Measurements from ENCODE around the gene GPC6.
A peak's percentile ranks its signal among the peaks of the same experiment; 100 is the strongest.

GPC6 gene

DNA sequence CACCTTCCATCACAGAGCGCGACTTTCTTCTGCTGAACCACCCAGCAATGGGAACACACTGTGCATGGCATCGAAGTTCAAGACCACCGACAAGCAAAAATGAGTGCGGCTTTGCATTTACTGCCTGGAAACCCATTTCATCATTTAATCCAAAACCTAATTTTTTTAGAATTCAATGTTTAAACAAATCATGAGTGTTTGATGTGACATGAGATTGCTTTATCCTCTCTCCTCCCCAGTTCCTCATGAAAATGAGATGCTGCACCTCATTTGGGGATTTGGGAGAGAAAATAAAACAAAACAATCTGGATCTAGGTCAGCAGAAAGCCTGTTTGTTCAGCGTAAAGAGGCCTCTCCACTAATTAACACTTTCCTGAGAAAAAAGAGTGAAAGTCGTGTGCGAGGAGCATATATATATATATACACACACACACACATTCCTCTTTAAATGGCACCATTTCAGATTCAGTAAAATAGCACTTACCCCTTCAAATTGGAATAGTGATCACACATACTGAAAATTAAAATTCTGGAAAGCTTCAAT, 1126.6 kb downstream of the GPC6 start:
- DNase-seq: no peak
- ChIA-PET CTCF (interaction anchor here (3.2 kb wide), 1 partner anchor 8 kb away, joined by 10 read pairs; no protein-coding TSS in a partner anchor), POLR2A (no interaction called here)

DNA sequence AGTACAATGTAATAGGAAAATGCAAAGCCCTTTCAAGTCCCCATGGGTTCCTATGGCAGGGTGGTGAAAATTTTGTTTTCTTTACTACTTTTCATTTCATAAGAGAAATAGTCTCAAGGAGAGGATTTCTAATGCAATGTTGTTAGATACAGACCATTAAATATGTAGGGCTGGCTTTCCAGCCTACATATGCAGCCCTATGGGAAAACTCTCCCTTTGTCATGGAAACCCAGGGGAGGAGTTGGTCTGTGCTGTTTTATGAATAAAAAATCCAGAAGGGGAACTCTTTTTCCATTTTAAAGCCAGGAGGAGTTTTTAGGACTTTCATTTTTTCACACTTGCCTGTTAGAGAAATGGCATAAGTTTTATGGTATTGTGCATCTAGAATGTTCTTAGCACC, 1133.3 kb downstream of the GPC6 start:
- H3K4me1 ChIP-seq (ENCODE audit: control extremely low read depth in 1 of 4, control insufficient read depth in 4 of 4, insufficient read depth in 4 of 4, low read length in 3 of 4): no peaks in the 10 kb centered on the region
- no peak overlapping the region for H3K27ac ChIP-seq (ENCODE audit: insufficient read depth in 1 of 2, low read depth in 1 of 2, low read length in 2 of 2, poor library complexity in 1 of 2, severe bottlenecking in 2 of 2)
- DNase-seq: no peak
- no peaks in the 10 kb centered on the region for H3K36me3 ChIP-seq (ENCODE audit: control insufficient read depth in 4 of 4, insufficient read depth in 4 of 4, low read length in 3 of 4)
- ChIA-PET POLR2A (interaction anchor here (0.6 kb wide), 1 partner anchor 189 kb away, joined by 3 read pairs; no protein-coding TSS in a partner anchor), CTCF (no interaction called here)
- H3K4me3 ChIP-seq (ENCODE audit: control insufficient read depth in 1 of 7, extremely low read depth in 1 of 7, insufficient read depth in 4 of 7, low read depth in 2 of 7, low read length in 6 of 7): no peak overlapping the region
- no peaks in the 10 kb centered on the region for H3K9me3 ChIP-seq (ENCODE audit: control extremely low read depth in 1 of 5, control insufficient read depth in 4 of 5, insufficient read depth in 2 of 5, low read depth in 1 of 5, low read length in 4 of 5)
- no peaks in the 10 kb centered on the region for H3K27me3 ChIP-seq (replicated peaks in 2 of 5; ENCODE audit: control insufficient read depth in 4 of 5, insufficient read depth in 5 of 5, low read length in 4 of 5)

More for the DNA sequence above, 1126.6 kb downstream of the GPC6 start:
- Histone ChIP-seq H3K4me3 (ENCODE audit: control insufficient read depth in 1 of 7, extremely low read depth in 1 of 7, insufficient read depth in 4 of 7, low read depth in 2 of 7, low read length in 6 of 7) (no peak overlapping the region), H3K27ac (ENCODE audit: insufficient read depth in 1 of 2, low read depth in 1 of 2, low read length in 2 of 2, poor library complexity in 1 of 2, severe bottlenecking in 2 of 2) (no peak overlapping the region), H3K4me1 (ENCODE audit: control extremely low read depth in 1 of 4, control insufficient read depth in 4 of 4, insufficient read depth in 4 of 4, low read length in 3 of 4) (no peaks in the 10 kb centered on the region), H3K36me3 (ENCODE audit: control insufficient read depth in 4 of 4, insufficient read depth in 4 of 4, low read length in 3 of 4) (no peaks in the 10 kb centered on the region), H3K9me3 (ENCODE audit: control extremely low read depth in 1 of 5, control insufficient read depth in 4 of 5, insufficient read depth in 2 of 5, low read depth in 1 of 5, low read length in 4 of 5) (no peaks in the 10 kb centered on the region), H3K27me3 (replicated peaks in 2 of 5; ENCODE audit: control insufficient read depth in 4 of 5, insufficient read depth in 5 of 5, low read length in 4 of 5) (no peaks in the 10 kb centered on the region)
- WGBS (ENCODE audit: insufficient coverage): 100% methylated on average over 4 of the region's 8 CpGs

DNA sequence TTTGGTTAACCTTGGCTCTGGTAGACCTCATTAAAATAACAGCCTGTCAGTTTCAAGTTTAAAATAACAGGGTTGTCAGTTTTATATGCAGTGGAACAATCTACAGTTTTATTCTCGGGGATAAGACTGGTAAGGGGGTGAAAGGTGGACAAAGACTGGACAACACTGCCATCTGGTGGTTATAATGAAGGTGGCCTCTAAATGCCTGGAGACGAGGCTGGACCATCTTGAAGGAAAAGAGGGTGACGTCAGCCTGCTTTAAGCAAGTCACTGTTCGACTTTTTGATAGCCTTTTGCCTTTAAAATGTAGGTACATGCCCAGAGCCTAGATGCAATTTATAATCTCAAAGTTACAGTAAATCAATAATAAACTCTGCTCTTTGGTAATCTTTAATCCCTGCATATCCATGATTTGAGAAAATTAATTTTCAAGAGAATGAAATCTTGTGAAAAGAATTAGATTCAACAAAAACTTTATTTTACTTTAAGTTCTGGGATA, 1135.9 kb downstream of the GPC6 start:
- Histone ChIP-seq H3K27me3 (replicated peaks in 2 of 5; ENCODE audit: control insufficient read depth in 4 of 5, insufficient read depth in 5 of 5, low read length in 4 of 5) (no peaks in the 10 kb centered on the region), H3K27ac (ENCODE audit: insufficient read depth in 1 of 2, low read depth in 1 of 2, low read length in 2 of 2, poor library complexity in 1 of 2, severe bottlenecking in 2 of 2) (no peak overlapping the region), H3K9me3 (ENCODE audit: control extremely low read depth in 1 of 5, control insufficient read depth in 4 of 5, insufficient read depth in 2 of 5, low read depth in 1 of 5, low read length in 4 of 5) (no peaks in the 10 kb centered on the region), H3K4me3 (ENCODE audit: control insufficient read depth in 1 of 7, extremely low read depth in 1 of 7, insufficient read depth in 4 of 7, low read depth in 2 of 7, low read length in 6 of 7) (no peak overlapping the region), H3K36me3 (ENCODE audit: control insufficient read depth in 4 of 4, insufficient read depth in 4 of 4, low read length in 3 of 4) (no peaks in the 10 kb centered on the region), H3K4me1 (ENCODE audit: control extremely low read depth in 1 of 4, control insufficient read depth in 4 of 4, insufficient read depth in 4 of 4, low read length in 3 of 4) (no peaks in the 10 kb centered on the region)
- ChIA-PET CTCF (interaction anchor here (0.6 to 2.2 kb wide), 7 partner anchors 10 to 1465 kb away, joined by 3 to 10 read pairs (median 3); no protein-coding TSS in a partner anchor), POLR2A (no interaction called here)
- DNase-seq: peak; percentile 89 to 95 (median 94)
- 3% methylated on average over 2 of the region's 4 CpGs for WGBS (ENCODE audit: insufficient coverage)

- Histone ChIP-seq H3K36me3 (ENCODE audit: control insufficient read depth in 4 of 4, insufficient read depth in 4 of 4, low read length in 3 of 4) (no peaks in the 10 kb centered on the region), H3K27me3 (replicated peaks in 2 of 5; ENCODE audit: control insufficient read depth in 4 of 5, insufficient read depth in 5 of 5, low read length in 4 of 5) (no peaks in the 10 kb centered on the region), H3K4me1 (ENCODE audit: control extremely low read depth in 1 of 4, control insufficient read depth in 4 of 4, insufficient read depth in 4 of 4, low read length in 3 of 4) (no peaks in the 10 kb centered on the region), H3K27ac (ENCODE audit: insufficient read depth in 1 of 2, low read depth in 1 of 2, low read length in 2 of 2, poor library complexity in 1 of 2, severe bottlenecking in 2 of 2) (no peak overlapping the region), H3K9me3 (ENCODE audit: control extremely low read depth in 1 of 5, control insufficient read depth in 4 of 5, insufficient read depth in 2 of 5, low read depth in 1 of 5, low read length in 4 of 5) (no peaks in the 10 kb centered on the region), H3K4me3 (ENCODE audit: control insufficient read depth in 1 of 7, extremely low read depth in 1 of 7, insufficient read depth in 4 of 7, low read depth in 2 of 7, low read length in 6 of 7) (no peak overlapping the region)
- 100% methylated on average over 3 of the region's 4 CpGs for whole genome bisulfite sequencing (ENCODE audit: insufficient coverage)
- ChIA-PET CTCF (interaction anchor here (1.2 kb wide), 1 partner anchor 9 kb away, joined by 3 read pairs; no protein-coding TSS in a partner anchor), POLR2A (no interaction called here)
- DNase-seq: no peak
Observed at GRCh38 chr13:94366677-94367076, 1140.1 kb downstream of the GPC6 start.

GRCh38 chr13:94369972-94370436, 1143.4 kb downstream of the GPC6 start:
- H3K27ac ChIP-seq (ENCODE audit: insufficient read depth in 1 of 2, low read depth in 1 of 2, low read length in 2 of 2, poor library complexity in 1 of 2, severe bottlenecking in 2 of 2): no peak overlapping the region
- POLR2A ChIA-PET: no interaction called here
- CTCF ChIA-PET: no interaction called here
- no peaks in the 10 kb centered on the region for H3K27me3 ChIP-seq (replicated peaks in 2 of 5; ENCODE audit: control insufficient read depth in 4 of 5, insufficient read depth in 5 of 5, low read length in 4 of 5)
- H3K4me1 ChIP-seq (ENCODE audit: control extremely low read depth in 1 of 4, control insufficient read depth in 4 of 4, insufficient read depth in 4 of 4, low read length in 3 of 4): no peaks in the 10 kb centered on the region
- no peak for DNase-seq
- H3K4me3 ChIP-seq (ENCODE audit: control insufficient read depth in 1 of 7, extremely low read depth in 1 of 7, insufficient read depth in 4 of 7, low read depth in 2 of 7, low read length in 6 of 7): no peak overlapping the region
- no peaks in the 10 kb centered on the region for H3K36me3 ChIP-seq (ENCODE audit: control insufficient read depth in 4 of 4, insufficient read depth in 4 of 4, low read length in 3 of 4)
- 100% methylated on average over 1 of the region's 1 CpG for WGBS (ENCODE audit: insufficient coverage)
- H3K9me3 ChIP-seq (ENCODE audit: control extremely low read depth in 1 of 5, control insufficient read depth in 4 of 5, insufficient read depth in 2 of 5, low read depth in 1 of 5, low read length in 4 of 5): no peaks in the 10 kb centered on the region

- Histone ChIP-seq H3K9me3 (ENCODE audit: control extremely low read depth in 1 of 5, control insufficient read depth in 4 of 5, insufficient read depth in 2 of 5, low read depth in 1 of 5, low read length in 4 of 5) (no peaks in the 10 kb centered on the region), H3K36me3 (ENCODE audit: control insufficient read depth in 4 of 4, insufficient read depth in 4 of 4, low read length in 3 of 4) (no peaks in the 10 kb centered on the region), H3K4me1 (ENCODE audit: control extremely low read depth in 1 of 4, control insufficient read depth in 4 of 4, insufficient read depth in 4 of 4, low read length in 3 of 4) (no peaks in the 10 kb centered on the region), H3K27me3 (replicated peaks in 2 of 5; ENCODE audit: control insufficient read depth in 4 of 5, insufficient read depth in 5 of 5, low read length in 4 of 5) (no peaks in the 10 kb centered on the region), H3K4me3 (ENCODE audit: control insufficient read depth in 1 of 7, extremely low read depth in 1 of 7, insufficient read depth in 4 of 7, low read depth in 2 of 7, low read length in 6 of 7) (no peak overlapping the region), H3K27ac (ENCODE audit: insufficient read depth in 1 of 2, low read depth in 1 of 2, low read length in 2 of 2, poor library complexity in 1 of 2, severe bottlenecking in 2 of 2) (no peak overlapping the region)
- WGBS (ENCODE audit: insufficient coverage): 100% methylated on average over 1 of the region's 3 CpGs
- ChIA-PET CTCF (no interaction called here), POLR2A (no interaction called here)
- no peak for DNase-seq
Observed at GRCh38 chr13:94371855-94372254, 1145.2 kb downstream of the GPC6 start.

DNA sequence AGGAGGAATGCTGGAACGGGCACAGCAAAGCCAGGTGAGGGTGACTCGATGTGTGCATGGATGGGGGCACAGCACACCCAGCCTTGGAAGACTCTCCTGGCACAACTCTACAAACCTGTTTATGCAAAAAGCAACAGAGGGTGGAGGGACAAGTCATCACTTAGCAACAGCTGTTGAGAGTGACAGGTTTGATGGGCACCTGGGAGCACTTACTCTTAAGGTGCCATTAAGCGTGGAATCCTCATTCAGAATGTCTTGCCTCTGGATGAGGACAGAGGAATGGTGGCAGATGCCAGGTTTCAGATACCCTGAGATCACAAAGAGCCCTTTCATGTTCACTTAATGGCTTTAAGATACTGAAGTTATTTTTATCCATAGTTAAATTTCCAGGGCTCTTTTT, 1155.9 kb downstream of the GPC6 start:
- no peak for DNase-seq
- Histone ChIP-seq H3K27ac (ENCODE audit: insufficient read depth in 1 of 2, low read depth in 1 of 2, low read length in 2 of 2, poor library complexity in 1 of 2, severe bottlenecking in 2 of 2) (no peak overlapping the region), H3K36me3 (ENCODE audit: control insufficient read depth in 4 of 4, insufficient read depth in 4 of 4, low read length in 3 of 4) (no peaks in the 10 kb centered on the region), H3K4me3 (ENCODE audit: control insufficient read depth in 1 of 7, extremely low read depth in 1 of 7, insufficient read depth in 4 of 7, low read depth in 2 of 7, low read length in 6 of 7) (no peak overlapping the region), H3K4me1 (ENCODE audit: control extremely low read depth in 1 of 4, control insufficient read depth in 4 of 4, insufficient read depth in 4 of 4, low read length in 3 of 4) (no peaks in the 10 kb centered on the region), H3K27me3 (replicated peaks in 2 of 5; ENCODE audit: control insufficient read depth in 4 of 5, insufficient read depth in 5 of 5, low read length in 4 of 5) (peaks cover 0 to 6% (median 0%) of the 10 kb centered on the region in 5 experiments), H3K9me3 (ENCODE audit: control extremely low read depth in 1 of 5, control insufficient read depth in 4 of 5, insufficient read depth in 2 of 5, low read depth in 1 of 5, low read length in 4 of 5) (no peaks in the 10 kb centered on the region)
- CTCF ChIA-PET: no interaction called here
- POLR2A ChIA-PET: interaction anchor here (0.5 kb wide), 1 partner anchor 436 kb away, joined by 4 read pairs; no protein-coding TSS in a partner anchor
- WGBS (ENCODE audit: insufficient coverage): 100% methylated on average over 2 of the region's 3 CpGs

Measured in common myeloid progenitor, CD34-positive (primary cell).